Activated naive CD4-positive, alpha-beta T cell treated with anti-CD3 and anti-CD28 coated beads, Interleukin-2, amount 10 ng/mL, durations not matched to agents 7 days and 5 days (primary cell): Measurements from ENCODE around the gene BICRA.
"Not testable (repeated sequence)": the region's sequence is repeated elsewhere in the genome, so short reads cannot be mapped to it uniquely, and the experiment has no call there.

Experiments
- CTCF ChIA-PET: fragments of 350-600 bp; sonication (Branson Sonifier 250); formaldehyde crosslinking; loops from one replicate; lab custom pipeline; 2021; ENCODE audit warnings: antibody characterized with exemption; lab: Charles Lee
- DNase-seq: peaks from one replicate; pipeline ENCODE4 v3.0.0-alpha.2; 2020
- H3K27ac Mint-ChIP-seq: one replicate; pipeline ENCODE4 v1.8.0; 2021; ENCODE audit warnings: mild to moderate bottlenecking, moderate library complexity, mixed read lengths
- H3K27me3 Mint-ChIP-seq: one replicate; pipeline ENCODE4 v1.8.0; 2021; ENCODE audit warnings: mild to moderate bottlenecking, mixed read lengths
- H3K36me3 Mint-ChIP-seq: one replicate; pipeline ENCODE4 v1.8.0; 2021; ENCODE audit warnings: mixed read lengths
- H3K4me1 Mint-ChIP-seq: one replicate; pipeline ENCODE4 v1.8.0; 2021; ENCODE audit warnings: mixed read lengths
- H3K4me3 Mint-ChIP-seq: one replicate; pipeline ENCODE4 v1.8.0; 2021; ENCODE audit warnings: mild to moderate bottlenecking, moderate library complexity, mixed read lengths
- H3K9me3 Mint-ChIP-seq: one replicate; pipeline ENCODE4 v1.8.0; 2021; ENCODE audit warnings: mixed read lengths

BICRA gene

DNA sequence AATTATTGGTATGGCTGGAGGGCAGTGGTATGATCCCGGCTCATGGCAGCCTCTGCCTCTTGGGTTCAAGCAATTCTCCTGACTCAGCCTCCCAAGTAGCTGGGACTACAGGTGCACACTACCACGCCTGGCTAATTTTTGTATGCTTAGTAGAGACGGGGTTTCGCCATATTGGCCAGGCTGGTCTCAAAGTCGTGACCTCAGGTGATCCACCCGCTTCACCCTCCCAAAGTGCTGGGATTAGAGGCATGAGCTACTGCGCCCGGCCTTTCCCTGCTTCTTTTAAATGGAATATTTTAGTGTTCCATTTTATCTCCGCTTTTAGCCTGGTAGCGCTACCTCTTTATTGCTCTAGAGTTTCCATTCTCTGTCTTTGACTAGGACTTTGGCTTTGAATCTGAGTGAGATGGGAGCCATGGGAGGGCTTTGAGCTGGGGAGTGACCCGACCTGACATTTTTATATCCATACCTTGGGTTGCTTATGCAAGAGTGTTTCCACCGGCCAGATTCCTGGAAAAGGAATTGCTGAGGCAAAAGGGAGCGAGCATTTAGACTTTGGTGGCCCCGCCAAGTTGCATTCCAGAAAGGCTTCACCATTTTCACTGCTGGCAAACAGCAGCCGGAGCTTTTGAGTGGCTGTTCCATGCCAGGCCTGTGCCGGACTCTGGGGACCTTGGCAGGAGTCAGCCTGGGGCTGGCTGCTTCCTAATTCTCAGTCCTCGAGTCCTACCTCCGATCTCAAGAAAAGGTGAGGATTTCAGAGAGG lies 22.9 kb downstream of the BICRA start:
- no peak for DNase-seq
- H3K27me3 Mint-ChIP-seq, result no peaks in the 10 kb centered on the region
- CTCF ChIA-PET, result interaction anchor here (0.9 kb wide), 1 partner anchor 76 kb away, joined by 3 read pairs; no protein-coding TSS in a partner anchor
- no peaks in the 10 kb centered on the region for H3K9me3 Mint-ChIP-seq
- peaks cover 4% of the 10 kb centered on the region for H3K4me1 Mint-ChIP-seq
- no peak overlapping the region for H3K27ac Mint-ChIP-seq
- H3K4me3 Mint-ChIP-seq, result no peak overlapping the region
- H3K36me3 Mint-ChIP-seq, result no peaks in the 10 kb centered on the region

DNA sequence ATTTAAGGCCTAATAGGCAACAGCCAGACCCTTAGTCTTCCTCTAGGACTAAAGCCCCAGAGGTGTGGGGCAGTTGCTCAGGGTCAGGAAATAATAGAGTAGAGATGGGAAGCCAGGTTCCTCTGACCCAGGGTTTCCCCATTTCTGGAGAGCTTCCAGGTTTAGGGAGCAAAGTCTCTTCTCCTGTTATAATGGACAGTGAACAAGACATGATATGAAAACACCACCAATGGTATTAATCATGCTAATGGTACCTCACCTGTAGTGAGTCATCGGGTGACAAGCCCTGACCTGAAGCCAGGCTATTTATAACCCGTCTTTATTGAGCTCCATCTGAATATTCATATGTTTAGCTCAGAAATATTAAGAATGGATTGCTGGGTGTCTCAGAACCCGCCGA lies 24.6 kb downstream of the BICRA start:
- Mint-ChIP-seq H3K4me1 (peaks cover 17% of the 10 kb centered on the region), H3K4me3 (no peak overlapping the region)
- CTCF ChIA-PET, result interaction anchor here (0.6 kb wide), 1 partner anchor 51 kb away, joined by 4 read pairs; no protein-coding TSS in a partner anchor

DNA sequence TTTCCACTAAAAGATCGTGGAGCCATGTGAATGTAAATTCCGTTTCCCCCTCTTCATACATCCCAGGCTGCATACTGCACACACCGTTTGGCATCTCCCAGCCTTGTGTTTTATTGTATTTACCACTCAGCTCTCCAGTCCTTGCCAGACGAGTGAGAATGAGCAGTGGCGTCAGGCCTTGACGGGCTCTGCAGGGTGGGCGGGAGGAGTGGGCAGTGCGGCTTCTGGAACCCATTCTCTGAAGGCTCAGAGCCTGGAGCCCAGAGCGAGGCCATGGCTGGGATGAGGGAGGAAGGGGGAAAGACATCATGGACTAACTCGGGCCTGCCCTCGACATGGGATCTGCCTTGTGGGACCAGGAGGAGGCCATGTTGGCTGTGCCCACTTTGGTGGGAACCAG lies 25.1 kb downstream of the BICRA start:
- peaks cover 18% of the 10 kb centered on the region for H3K4me1 Mint-ChIP-seq

More for the DNA sequence above, 24.6 kb downstream of the BICRA start:
- no peak for DNase-seq
- peaks cover 5% of the 10 kb centered on the region for H3K36me3 Mint-ChIP-seq
- no peaks in the 10 kb centered on the region for H3K27me3 Mint-ChIP-seq
- H3K27ac Mint-ChIP-seq, result no peak overlapping the region
- no peaks in the 10 kb centered on the region for H3K9me3 Mint-ChIP-seq

DNA sequence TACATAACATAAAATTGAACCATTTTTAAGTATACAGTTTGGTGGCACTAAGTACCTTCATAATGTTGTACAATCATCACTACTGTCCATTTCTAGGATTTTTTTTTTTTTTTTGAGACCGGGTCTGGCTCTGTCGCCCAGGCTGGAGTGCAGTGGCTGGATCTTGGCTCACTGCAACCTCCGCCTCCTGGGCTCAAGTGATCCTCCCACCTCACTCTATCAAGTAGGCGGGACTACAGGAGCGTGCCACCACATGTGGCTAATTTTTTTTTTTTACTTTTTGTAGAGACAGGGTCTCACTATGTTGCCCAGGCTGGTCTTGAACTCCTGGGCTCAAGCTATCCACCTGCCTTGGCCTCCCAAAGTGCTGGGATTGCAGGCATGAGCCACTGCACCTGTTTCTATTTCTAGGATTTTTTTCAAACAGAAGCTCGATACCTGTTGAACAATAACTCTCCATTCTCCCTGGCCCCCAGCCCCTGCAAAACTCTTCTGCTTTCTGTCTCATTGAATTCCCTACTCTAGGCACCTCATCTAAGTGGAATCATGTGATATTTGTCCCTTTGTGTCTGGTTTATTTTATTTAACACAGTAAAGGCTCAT lies 26.3 kb downstream of the BICRA start:
- CTCF ChIA-PET, H3K27ac Mint-ChIP-seq, H3K9me3 Mint-ChIP-seq, H3K27me3 Mint-ChIP-seq, H3K4me3 Mint-ChIP-seq, H3K36me3 Mint-ChIP-seq, DNase-seq: not testable (repeated sequence)
- peaks cover 18% of the 10 kb centered on the region for H3K4me1 Mint-ChIP-seq

More for the DNA sequence above, 25.1 kb downstream of the BICRA start:
- Mint-ChIP-seq H3K36me3 (peaks cover 5% of the 10 kb centered on the region), H3K27me3 (no peaks in the 10 kb centered on the region), H3K4me3 (no peak overlapping the region), H3K9me3 (no peaks in the 10 kb centered on the region), H3K27ac (no peak overlapping the region)
- CTCF ChIA-PET, result no interaction called here
- DNase-seq, result no peak

DNA sequence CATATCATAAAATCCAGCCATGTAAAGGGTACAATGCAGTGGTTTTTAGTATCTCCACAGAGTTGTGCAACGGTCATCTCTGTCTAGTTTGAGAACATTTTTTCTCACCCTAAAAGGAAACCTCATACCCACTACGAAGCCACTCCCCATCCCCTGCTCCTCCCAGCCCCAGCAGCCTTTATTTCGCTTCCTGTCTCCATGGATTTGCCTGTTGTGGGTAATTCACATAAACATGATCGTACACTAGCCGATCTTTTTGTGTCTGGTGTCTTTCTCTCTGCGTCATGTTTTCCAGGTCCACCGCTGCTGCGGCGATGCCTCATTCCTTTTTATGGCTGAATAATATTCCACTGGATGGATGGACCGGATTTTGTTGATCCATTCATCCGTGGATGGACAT lies 28.6 kb downstream of the BICRA start:
- DNase-seq, result no peak
- H3K4me3 Mint-ChIP-seq, result no peak overlapping the region
- H3K4me1 Mint-ChIP-seq, result peaks cover 18% of the 10 kb centered on the region
- no peak overlapping the region for H3K27ac Mint-ChIP-seq
- peaks cover 5% of the 10 kb centered on the region for H3K36me3 Mint-ChIP-seq
- H3K9me3 Mint-ChIP-seq, result no peaks in the 10 kb centered on the region
- CTCF ChIA-PET, result no interaction called here
- H3K27me3 Mint-ChIP-seq, result no peaks in the 10 kb centered on the region

DNA sequence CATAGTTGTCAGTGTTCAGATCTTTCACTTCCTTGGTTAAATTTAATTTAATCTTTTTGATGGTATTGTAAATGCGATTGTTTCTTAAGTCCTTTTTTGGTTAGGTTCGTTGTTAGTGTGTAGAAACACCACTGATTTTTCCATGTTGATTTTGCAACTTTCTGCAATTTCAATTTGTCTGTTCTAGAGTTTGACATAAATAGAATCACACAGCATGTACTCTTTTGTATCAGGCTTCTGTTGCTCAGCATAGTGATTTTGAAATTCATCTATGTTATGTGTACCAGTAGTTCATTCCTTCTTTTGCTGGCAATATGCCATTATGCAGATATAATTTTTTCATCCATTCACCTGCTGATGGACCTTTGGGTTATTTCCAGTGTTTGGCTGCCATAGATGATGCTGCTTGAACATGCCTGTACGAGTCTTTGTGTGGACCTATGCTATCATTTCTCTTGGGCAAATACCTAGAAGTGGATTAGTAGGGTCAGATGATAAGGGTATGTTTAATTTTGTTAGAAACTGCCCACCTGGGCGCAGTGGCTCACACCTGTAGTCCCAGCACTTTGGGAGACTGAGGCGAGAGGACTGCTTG lies 33.1 kb downstream of the BICRA start:
- H3K4me3 Mint-ChIP-seq, result no peak overlapping the region
- no peaks in the 10 kb centered on the region for H3K9me3 Mint-ChIP-seq
- CTCF ChIA-PET, result no interaction called here
- no peaks in the 10 kb centered on the region for H3K27me3 Mint-ChIP-seq
- H3K4me1 Mint-ChIP-seq, result peaks cover 14% of the 10 kb centered on the region
- H3K27ac Mint-ChIP-seq, result no peak overlapping the region
- no peak for DNase-seq
- peaks cover 18% of the 10 kb centered on the region for H3K36me3 Mint-ChIP-seq

DNA sequence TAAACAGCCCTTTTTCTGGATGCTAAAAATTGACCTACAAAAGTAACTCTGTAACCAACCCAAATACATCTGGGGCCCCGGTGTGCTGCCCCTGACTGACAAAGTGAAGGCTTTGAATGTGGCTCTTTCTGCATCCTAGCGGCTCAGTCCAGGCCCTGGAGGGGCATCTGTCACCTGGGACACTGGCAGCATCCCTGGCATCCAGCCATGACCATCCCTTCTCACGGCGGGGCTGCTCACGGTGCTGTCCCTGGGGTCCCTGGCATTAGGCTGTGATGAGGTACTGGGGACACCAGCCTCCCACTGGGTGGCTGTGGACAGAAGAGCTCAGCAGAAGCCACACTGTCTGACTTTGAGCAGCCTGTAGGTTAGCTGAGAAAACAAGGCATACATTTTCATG lies 34.3 kb downstream of the BICRA start:
- CTCF ChIA-PET, result no interaction called here
- H3K4me1 Mint-ChIP-seq, result peaks cover 4% of the 10 kb centered on the region
- no peak overlapping the region for H3K27ac Mint-ChIP-seq
- no peak overlapping the region for H3K4me3 Mint-ChIP-seq
- no peaks in the 10 kb centered on the region for H3K27me3 Mint-ChIP-seq
- no peaks in the 10 kb centered on the region for H3K9me3 Mint-ChIP-seq
- no peak for DNase-seq
- peaks cover 19% of the 10 kb centered on the region for H3K36me3 Mint-ChIP-seq

DNA sequence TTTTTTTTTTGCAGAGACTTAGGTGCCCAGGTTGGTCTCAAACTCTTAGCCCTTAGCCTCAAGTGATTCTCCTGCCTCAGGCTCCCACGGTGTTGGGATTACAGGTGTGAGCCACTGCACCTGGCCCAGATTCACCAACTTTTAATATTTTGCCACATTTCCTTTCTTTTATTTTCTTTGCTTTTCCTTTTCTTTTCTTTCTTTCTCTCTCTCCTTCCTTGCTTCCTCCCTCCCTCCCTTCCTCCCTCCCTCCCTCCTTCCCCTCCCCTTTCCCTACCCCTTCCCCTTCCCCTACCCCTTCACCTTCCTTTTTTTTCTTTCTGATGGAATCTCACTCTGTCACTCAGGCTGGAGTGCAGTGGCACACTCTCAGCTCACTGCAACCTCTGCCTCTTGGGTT lies 35.3 kb downstream of the BICRA start:
- H3K27me3 Mint-ChIP-seq, result no peaks in the 10 kb centered on the region
- DNase-seq, result no peak
- CTCF ChIA-PET, result no interaction called here
- H3K27ac Mint-ChIP-seq, result no peak overlapping the region
- no peaks in the 10 kb centered on the region for H3K9me3 Mint-ChIP-seq
- peaks cover 19% of the 10 kb centered on the region for H3K36me3 Mint-ChIP-seq
- no peak overlapping the region for H3K4me3 Mint-ChIP-seq
- peaks cover 2% of the 10 kb centered on the region for H3K4me1 Mint-ChIP-seq

DNA sequence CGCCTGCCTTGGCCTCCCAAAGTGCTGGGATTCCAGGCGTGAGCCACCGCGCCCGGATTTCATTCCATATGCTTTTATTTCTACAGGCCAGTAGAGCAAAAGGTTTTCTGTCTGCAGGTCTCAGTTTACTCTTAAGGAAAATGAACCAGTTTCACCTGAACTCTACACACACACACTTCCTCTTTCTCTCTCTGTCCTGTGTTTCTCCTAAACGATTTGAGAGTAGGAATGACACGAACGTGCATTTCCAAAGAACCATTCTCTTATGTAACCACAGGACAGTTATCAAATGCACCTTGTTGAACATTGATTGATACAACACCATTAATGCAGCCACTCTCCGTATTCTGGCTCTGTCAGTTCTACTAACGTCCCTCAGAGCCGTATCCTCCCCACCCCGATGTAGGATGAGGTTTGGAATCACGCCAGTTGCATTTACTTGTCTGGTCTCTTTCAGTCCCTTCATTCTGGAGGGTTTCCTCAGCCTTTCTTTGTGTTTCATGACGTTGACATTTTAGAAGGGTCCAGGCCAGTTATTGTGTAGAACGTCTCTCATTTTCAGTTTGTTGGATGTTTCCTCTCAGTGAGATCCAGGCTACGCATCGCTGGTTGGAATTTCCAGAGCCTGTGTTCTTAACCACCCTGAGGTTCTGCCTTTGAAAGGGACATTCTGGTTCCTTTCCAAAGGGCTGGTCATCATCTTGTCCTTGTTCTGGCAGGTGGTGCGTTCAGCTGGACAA lies 36.0 kb downstream of the BICRA start:
- Mint-ChIP-seq H3K27ac (peak overlapping the region; percentile 28), H3K36me3 (peaks cover 22% of the 10 kb centered on the region), H3K4me1 (peaks cover 2% of the 10 kb centered on the region), H3K27me3 (no peaks in the 10 kb centered on the region), H3K9me3 (peaks cover 3% of the 10 kb centered on the region), H3K4me3 (no peak overlapping the region)
- CTCF ChIA-PET, result no interaction called here
- DNase-seq, result no peak

DNA sequence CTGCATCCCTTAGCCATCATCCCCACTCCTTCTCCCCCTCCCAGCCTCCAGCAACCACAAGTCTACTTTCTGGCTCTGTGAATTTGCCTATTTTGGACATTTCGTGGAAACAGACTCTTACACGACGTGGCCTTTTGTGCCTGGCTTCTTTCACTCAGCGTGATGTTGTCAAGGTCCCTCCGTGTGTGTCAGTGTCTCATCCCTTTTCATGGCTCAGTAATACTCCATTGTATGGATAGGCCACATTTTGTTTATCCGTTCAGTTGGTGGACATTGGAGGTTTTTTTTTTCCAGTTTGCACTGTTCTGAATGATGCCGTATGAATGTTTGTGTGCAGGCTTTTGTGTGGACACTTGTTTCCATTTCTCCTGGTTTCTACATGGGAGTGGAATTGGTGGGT lies 38.0 kb downstream of the BICRA start:
- Mint-ChIP-seq H3K4me1 (peaks cover 2% of the 10 kb centered on the region), H3K4me3 (no peak overlapping the region), H3K9me3 (peaks cover 3% of the 10 kb centered on the region), H3K36me3 (peaks cover 28% of the 10 kb centered on the region), H3K27me3 (no peaks in the 10 kb centered on the region), H3K27ac (no peak overlapping the region)
- no peak for DNase-seq
- CTCF ChIA-PET, result no interaction called here

DNA sequence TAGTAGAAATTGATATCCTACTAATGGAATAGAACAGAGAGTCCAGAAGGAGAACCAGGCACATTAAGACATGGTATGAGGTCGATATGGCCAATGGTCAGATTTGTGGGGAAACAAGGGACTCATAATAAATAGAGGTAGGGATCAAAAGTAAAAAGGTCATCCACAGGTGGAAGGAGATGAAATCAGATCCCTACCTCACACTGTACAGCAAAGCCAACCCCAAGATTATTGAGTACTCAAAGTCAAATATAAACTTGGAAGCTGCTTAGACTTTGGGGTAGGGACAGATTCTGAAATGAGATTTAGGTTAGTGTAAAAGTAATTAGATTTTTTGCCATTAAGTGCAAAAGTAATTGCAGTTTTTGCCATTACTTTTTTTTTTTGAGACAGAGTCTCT lies 40.7 kb downstream of the BICRA start:
- H3K27ac Mint-ChIP-seq, result no peak overlapping the region
- peaks cover 2% of the 10 kb centered on the region for H3K4me1 Mint-ChIP-seq
- H3K9me3 Mint-ChIP-seq, result peaks cover 3% of the 10 kb centered on the region
- H3K4me3 Mint-ChIP-seq, result no peak overlapping the region
- H3K36me3 Mint-ChIP-seq, result peaks cover 28% of the 10 kb centered on the region
- H3K27me3 Mint-ChIP-seq, result no peaks in the 10 kb centered on the region
- CTCF ChIA-PET, result no interaction called here
- no peak for DNase-seq

DNA sequence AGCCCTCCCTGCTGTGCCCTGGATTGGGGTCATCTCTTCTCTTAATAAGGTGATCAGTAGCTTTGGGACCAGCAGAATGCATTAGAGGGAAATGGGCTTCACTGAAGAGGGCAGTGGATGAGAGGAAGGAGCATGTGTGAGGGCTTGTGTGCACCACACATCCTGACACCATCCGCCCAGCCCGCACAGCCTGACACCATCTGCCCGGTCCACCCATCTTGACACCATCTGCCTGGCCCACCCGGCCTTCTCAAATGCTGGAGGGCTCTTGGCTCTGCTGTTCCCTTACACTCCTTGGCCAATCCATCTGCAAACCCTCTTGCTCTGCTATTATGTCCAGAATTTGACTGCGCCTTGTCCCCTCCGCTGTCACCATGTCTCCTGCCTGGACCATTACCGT lies 41.8 kb downstream of the BICRA start:
- Mint-ChIP-seq H3K27me3 (no peaks in the 10 kb centered on the region), H3K36me3 (peaks cover 21% of the 10 kb centered on the region), H3K4me3 (no peak overlapping the region), H3K9me3 (peaks cover 3% of the 10 kb centered on the region), H3K4me1 (no peaks in the 10 kb centered on the region), H3K27ac (no peak overlapping the region)
- CTCF ChIA-PET, result no interaction called here
- no peak for DNase-seq

DNA sequence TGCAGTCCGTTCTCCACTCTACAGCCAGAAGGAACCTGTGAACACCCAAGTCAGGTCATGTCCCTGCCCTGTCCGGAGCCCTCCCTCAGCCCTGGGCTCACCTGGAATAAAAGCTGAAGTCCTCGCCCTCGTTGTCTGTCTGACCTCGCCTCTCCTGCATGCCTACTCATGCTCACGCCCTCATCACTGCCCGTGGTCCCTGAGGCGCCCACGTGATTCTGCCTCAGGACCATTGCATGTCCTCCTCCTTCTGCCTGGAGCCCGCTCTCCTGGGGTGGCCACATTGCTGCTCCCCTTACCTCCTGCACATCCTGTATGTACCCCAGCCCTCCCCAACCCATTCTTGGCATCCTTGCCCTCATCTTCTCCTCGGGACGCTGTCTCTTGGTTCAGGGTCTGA lies 42.2 kb downstream of the BICRA start:
- no peak overlapping the region for H3K4me3 Mint-ChIP-seq
- H3K36me3 Mint-ChIP-seq, result peaks cover 20% of the 10 kb centered on the region
- H3K9me3 Mint-ChIP-seq, result peaks cover 3% of the 10 kb centered on the region
- no peaks in the 10 kb centered on the region for H3K27me3 Mint-ChIP-seq
- no peaks in the 10 kb centered on the region for H3K4me1 Mint-ChIP-seq
- H3K27ac Mint-ChIP-seq, result no peak overlapping the region
- CTCF ChIA-PET, result no interaction called here
- no peak for DNase-seq

DNA sequence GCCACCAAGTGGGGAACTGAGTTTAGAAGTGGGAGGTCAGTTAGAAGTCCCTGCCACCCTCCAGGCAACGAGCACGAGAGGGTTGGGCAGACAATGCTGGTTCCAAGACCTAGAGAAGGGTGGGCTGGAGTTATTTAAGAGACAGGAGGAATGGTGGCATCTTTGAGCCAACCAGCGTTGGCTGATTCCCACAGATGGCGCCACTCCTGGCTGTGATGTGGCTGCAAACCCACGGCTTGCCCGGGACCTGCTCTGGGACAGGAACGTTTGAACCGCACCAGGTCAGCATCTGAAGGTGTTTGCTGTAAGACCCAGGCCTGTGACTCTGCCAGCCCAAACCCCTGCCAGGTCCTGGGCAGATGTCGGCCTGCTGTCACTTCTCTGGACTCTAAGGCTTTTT lies 42.8 kb downstream of the BICRA start:
- Mint-ChIP-seq H3K27me3 (no peaks in the 10 kb centered on the region), H3K4me1 (no peaks in the 10 kb centered on the region), H3K27ac (no peak overlapping the region), H3K4me3 (no peak overlapping the region), H3K9me3 (peaks cover 3% of the 10 kb centered on the region), H3K36me3 (peaks cover 19% of the 10 kb centered on the region)
- CTCF ChIA-PET, result no interaction called here
- DNase-seq, result no peak
